Cerebellar nuclear complex (tissue), 1 donor: Measurements from ENCODE around the gene FABP2.
"Not testable (repeated sequence)": the region's sequence is repeated elsewhere in the genome, so short reads cannot be mapped to it uniquely, and the experiment has no call there.

Experiments
- DNase-seq, 2 experiments: peaks; one replicate each; lab custom pipeline; 2025; lab: John Stamatoyannopoulos, UW

Gene FABP2

DNA sequence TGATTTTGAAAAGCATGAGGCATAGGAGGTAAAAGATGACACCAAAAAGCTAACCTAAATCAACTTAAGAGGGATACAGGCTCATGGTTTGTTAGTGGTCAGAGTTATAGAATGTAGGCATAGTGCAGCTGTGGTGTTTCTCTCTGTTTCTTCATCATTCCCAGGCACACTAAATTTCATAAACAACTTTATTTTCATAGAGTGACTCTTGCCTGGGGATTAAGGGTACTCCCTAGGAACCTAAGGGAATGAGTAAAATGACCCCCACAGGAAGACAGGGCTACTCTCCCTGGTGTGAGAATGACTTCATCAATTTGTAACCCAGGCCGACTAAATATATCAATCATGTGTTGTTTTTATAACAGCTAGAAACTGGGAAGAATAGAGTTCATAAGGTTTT is 11.1 kb downstream of the FABP2 start:
- no peak for DNase-seq

DNA sequence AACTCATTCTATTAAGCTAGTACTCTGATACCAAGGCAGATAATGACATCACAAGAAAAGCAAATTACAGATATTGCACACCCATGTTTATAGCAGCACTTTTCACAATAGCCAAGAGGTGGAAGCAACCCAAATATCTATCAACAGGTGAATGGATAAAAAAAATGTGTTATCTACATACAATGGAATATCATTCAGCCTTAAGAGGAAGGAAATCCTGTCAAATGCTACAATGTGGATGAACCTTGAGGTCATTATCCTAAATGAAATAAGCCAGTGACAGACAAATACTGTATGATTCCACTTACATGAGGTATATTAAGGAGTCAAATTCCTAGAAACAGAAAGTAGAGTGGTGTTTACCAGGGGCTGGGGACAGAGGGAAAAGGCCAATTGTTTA is 14.3 kb downstream of the FABP2 start:
- no peak for DNase-seq

DNA sequence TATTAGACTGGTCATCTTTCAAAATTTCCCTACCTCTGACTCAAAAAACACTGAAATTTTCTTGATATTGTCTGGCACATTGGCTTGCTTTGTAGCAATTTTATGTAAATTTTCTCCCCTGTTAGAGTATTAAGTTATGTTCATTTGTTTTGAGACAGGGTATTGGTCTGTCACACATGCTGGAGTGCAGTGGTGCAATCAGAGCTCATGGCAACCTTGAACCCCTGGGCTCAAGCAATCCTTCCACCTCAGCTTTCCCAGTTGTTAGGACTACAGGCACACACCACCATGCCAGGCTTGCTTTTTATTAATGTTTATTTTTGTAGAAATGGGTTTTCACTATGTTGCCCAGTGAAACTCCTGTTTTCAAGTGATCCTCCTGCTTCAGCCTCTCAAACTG is 17.5 kb downstream of the FABP2 start:
- no peak for DNase-seq

DNA sequence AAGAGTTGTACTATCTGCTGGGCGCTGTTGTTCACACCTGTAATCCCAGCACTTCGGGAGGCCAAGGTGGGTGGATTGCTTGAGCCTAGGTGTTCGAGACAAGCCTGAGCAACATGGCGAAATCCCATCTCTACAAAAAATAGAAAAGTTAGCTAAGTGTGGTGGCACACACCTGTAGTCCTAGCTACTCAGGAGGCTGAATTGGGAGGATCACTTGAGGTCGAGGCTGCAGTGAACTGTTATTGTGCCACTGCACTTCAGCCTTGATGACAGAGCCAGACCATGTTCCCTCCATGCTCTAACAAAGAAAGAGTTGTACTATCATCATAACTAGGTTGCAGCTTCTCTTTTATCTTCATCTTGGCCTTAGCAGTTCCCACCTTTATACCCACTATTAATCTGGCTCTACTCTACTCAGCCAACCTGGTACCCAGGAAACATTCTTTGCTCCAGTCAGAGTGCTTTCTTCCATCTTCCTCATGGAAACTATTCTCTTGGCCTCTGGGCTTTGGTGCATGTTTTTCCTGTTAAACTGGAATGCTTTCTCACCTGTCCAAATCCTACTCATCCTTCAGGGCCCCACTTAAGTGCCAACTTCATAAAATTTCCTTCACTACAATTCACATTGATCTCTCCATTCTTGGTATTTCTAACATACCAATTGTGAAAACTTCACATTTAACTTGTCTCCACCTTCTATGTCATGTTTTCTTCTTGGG is 18.2 kb downstream of the FABP2 start:
- DNase-seq, result no peak

DNA sequence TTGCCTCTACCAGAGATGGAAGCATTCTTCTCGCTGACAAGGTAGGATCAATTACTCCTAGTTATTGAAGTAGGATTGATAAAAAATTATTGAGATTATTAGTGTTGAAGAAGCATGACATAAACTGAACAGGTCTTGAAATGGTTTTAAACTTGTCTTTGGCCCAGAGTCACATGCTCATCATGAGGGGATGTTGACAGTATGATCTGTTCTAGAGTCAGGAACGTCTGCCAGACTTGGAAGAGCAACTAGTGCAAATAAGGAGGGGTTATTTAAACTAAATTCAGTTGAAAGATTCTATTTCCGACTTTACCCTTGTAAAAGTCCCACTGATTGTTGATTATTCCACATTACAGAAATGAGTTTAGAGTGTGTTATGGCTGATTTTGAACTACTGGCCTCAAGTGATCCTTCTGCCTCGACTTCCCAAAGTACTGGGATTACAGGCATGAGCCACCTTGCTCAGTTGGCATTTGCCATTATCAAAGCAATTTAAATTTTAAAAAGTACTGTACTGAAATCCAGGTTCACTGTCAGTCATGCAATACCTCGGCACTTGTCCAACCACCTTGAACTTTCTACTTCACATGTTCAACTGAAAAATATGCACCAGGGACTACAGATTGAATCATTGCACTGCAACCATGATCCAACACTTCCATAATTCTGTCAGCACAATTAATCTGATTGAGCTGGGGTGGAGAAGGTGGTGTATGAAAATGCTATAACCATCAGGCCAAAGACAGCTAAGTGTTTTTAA is 19.7 kb downstream of the FABP2 start:
- no peak for DNase-seq

DNA sequence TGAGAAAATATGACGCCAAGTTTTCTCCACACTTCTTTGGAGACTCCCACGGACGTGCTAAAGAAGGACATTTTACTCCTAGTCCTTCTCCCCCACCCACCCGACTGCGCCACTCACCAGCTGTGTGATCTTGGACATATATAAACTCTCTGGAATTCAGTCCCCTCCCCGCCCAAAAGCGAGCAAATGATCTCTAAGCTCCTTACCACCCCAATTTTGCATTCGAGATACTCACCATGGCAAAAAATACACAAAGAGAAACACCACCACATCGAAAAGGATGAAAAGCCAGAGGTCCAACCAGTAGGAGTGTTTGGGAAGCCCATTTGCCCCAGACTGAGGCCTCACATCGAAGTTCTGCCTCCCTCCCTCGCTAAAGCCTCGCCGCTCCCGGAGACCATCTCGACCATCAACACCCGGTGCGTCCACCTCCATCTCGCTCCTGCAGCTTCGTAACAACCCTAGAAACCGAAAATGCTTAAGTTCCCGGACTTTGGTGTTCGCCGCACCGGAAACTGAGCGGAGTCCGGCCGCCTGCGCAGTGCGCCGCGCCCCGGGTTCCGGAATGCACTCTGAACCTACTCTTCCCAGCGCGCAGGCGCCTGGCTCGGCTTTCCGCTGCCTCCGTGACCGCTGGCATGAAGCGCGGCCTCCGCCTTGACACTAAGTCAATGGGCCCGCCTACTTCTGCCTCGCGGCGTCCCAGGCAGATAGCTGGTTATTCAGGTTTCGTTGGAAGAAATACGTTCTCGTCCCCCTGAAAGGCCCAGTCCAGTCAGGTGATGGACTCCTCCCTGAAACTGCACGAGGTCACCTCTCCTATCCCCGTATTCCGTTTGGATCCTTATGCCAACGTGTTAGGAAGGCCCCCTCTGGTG is 21.6 kb downstream of the FABP2 start:
- DNase-seq, result no peak

DNA sequence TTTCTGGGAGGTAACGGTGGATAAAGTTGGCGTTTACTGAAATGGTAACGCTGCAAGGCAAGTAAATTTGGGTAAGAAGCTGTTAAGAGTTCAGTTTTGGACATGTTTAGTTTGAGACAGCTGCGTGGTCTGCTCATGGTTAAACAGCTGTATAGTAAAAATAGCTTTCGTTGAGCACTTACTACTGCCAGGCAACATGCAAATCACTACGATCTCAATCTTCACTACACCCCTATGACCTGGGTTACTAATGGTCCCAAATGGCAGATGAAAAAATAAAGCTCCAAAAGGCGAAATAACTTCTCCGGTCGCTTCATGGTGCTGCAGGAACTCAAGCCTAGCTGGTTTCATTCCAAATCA is 22.2 kb downstream of the FABP2 start:
- DNase-seq, result no peak

DNA sequence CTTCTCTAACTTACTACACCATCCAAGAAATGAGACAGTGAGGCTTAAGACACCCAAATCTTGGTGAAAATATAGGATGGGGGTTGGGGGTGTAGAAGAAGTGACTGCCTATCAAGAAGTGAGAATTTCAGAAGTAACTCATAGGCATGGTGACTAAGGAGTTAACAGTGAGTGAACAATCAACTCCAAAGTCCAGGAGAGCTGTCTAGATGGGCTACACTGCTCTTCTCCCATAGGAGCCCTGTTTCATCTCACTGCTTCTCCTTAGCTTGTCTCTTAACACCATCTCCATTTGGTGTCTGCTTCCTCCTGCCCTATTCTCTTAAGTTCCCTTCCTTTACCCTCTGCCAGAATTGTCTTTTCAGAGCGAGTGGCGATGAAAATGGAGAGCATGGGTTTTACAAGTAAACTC is 22.7 kb downstream of the FABP2 start:
- DNase-seq, result no peak

DNA sequence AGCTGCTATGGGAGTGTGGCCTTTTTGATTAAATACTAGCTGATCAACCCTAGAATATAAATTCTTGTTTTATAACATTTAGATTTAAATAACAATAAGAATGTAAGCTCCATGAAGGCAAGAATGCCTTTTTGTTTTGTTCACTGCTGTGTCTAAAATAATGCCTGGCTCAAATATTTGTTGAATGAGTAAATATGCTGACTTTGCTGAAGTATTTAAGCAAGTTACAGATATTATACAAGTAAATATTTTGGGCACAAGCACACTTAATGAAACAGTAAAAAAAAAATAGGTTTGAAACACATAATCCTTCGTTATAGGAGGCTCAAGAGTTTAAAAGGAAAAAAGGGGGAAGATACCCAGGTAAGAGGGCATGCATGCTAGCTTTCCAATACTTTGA is 24.1 kb downstream of the FABP2 start:
- DNase-seq, result no peak

DNA sequence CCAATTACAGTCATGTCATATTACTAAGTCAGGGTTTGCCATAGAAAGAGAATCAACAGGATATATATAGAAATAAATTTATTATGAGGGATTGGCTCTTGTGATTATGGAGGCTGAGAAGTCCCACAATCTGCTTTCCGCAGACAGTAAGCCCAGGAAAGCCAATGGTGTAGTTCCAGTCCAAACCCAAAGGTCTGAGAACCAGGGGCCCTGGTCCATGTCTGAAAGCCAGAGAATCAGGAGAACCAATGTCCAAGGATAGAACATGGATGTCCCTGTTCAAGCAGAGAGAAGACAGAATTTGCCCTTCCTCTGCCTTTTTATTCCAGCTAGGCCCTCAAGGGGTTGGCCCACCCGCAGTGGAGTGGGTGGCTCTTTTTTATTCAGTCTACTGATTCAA is 25.6 kb downstream of the FABP2 start:
- no peak for DNase-seq

DNA sequence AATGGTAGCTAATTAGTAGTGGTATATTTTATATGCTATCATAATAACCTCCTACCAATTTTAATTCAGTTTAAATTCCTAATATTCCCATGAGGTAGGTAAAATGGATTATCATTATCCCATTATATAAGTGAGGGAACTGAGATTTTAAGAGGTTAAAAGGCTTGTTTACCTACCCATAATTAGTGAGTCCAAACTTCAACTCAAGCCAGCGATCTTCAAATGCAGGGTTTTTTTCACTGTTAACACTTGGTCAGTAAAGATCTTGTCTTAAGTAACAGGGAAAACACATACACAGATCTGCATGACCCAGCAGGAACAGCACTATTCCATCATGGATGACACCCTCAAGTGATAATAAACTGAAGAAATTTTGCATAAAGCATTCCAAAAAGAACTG is 31.3 kb downstream of the FABP2 start:
- no peak for DNase-seq

DNA sequence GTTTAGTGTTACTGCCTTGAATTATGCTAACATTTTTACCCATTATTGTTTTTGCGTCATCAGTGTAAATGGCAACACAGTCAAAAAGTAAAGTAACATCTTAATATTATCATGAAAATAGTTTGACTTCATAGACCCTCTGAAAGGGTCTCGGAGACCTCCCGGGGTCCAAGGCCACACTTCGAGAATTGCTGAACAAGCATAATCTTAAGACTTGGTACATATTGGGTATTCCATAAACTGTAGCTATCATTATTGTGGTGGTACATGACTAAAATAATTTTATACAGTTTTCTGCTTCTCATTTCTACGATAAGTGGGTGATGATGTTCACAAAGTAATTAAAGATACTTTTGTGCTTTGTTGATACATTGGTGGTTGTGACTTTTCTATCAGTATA is 32.6 kb downstream of the FABP2 start:
- no peak for DNase-seq

DNA sequence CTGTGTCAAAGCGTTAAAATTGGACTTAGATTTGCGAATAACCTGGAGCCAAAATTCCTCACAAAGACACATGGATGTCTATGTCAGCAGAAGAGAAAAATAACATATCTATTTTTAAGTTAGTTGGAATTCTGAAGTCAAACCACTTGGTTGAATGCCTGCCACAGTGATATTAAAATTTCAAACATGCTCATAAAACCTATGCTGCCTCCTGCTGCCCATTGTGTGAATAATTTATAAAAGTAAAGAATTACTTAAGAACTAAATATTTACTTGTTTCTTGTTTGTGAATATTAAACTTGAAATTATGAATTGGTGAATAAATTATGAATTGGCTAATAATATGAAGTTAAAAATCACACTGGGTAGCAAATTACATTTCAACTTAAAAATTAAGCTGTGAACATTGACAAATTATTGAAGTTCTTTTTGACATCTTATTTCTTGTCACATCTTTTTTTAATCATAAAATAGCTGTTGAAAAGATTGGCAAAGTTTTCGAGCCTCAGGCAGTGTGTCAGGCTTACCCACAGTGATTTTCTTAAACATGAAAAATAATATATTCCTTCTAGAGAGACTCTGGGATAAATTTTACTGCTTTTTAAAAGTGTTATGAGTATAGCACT is 35.4 kb downstream of the FABP2 start:
- no peak for DNase-seq

DNA sequence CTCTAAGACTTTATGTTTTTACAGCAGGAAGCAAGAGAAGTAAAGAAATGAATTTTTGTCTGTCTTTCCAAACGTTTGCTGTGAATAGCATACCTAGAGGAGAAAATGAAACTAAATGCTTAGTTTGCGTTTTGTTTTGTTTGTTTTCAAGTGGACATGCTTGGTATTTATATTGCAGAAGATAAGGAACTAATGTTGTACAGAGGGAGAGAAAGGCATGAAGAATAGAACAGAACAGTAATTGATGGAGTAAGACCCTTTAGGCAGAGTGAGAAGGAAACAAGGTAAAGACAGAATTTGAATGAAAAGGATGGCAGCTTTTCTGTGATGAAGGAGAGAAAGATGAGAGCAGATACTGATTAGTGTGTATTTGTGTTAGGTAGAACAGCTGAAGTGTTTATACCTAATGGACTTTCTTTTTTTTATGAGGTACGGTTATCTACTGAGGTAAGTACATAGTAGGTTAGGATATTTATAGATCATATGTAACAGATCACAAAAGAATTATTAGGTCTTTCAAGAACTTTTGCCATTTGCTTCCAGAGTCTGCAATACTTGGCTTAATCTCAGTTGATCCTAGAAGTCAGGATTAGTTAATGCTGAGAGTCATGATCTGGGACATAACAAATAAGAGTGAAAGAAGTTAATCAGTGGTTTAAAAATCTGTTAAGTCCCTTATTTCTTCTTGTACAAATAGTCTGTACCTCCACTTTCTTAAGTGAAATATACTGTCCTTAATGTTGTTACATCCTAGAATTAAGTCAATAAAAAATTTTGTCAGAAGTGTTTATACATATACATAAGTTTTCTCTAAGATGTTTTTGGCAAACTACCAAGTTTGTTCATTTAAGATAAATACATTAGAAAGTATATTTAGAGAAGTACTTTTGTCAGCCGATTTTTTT is 36.8 kb downstream of the FABP2 start:
- no peak for DNase-seq

DNA sequence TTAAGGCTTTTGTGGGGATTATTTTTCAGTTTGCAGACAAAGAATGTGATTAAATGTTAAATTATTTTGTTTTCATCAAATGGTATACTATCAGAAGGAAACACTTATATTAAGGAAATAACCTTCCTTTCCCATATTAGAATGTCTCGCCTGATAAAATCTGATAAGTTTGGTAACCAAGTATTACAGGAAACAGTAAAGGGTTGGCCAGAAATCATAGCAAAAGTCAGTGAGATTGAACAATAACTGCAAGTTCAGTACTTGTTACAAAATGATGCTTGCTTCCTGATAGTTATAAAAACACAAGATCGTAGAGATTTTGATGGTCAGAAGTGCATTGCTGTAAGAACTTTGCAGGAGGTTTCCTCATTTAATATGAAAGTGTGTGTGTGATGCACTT is 40.5 kb downstream of the FABP2 start:
- DNase-seq, result no peak

DNA sequence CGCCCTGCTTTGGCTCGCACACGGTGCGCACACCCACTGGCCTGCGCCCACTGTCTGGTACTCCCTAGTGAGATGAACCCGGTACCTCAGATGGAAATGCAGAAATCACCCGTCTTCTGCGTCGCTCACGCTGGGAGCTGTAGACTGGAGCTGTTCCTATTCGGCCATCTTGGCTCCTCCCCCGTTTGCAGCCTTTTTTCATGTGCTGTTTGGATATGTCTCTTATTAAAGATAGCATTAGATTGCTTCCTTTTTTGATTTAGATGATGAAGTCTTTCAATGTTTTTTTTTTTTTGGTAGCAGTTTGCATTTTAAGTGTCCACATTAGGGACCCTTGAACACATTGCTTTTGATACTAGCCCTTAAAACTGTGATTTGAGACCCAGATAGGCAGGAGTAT is 42.0 kb downstream of the FABP2 start:
- DNase-seq, result not testable (repeated sequence)

DNA sequence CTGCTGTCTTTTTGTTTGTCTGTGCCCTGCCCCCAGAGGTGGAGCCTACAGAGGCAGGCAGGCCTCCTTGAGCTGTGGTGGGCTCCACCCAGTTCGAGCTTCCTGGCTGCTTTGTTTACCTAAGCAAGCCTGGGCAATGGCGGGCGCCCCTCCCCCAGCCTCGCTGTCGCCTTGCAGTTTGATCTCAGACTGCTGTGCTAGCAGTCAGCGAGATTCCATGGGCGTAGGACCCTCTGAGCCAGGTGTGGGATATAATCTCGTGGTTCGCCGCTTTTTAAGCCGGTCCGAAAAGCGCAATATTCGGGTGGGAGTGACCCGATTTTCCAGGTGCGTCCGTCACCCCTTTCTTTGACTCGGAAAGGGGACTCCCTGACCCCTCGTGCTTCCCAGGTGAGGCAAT is 42.4 kb downstream of the FABP2 start:
- not testable (repeated sequence) for DNase-seq

DNA sequence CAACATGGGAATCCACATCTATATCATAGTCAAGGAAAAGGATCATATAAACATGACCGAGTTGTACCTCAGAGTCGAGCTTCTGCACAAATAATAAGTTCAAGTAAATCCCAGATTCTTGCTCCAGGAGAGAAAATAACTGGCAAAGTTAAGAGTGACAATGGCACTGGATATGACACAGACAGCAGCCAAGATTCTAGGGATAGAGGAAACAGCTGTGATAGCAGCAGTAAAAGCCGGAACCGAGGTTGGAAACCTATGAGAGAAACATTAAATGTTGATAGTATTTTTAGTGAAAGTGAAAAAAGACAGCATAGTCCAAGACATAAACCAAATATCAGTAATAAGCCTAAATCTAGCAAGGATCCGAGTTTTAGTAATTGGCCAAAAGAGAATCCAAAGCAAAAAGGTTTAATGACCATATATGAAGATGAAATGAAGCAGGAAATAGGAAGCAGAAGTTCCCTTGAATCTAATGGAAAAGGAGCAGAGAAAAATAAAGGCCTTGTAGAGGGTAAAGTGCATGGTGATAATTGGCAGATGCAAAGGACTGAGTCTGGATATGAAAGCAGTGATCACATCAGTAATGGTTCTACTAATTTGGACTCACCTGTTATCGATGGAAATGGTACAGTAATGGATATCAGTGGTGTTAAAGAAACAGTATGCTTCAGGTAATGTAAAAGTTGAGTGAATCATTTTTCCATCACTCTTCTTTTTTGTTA is 50.4 kb downstream of the FABP2 start:
- DNase-seq, result no peak

DNA sequence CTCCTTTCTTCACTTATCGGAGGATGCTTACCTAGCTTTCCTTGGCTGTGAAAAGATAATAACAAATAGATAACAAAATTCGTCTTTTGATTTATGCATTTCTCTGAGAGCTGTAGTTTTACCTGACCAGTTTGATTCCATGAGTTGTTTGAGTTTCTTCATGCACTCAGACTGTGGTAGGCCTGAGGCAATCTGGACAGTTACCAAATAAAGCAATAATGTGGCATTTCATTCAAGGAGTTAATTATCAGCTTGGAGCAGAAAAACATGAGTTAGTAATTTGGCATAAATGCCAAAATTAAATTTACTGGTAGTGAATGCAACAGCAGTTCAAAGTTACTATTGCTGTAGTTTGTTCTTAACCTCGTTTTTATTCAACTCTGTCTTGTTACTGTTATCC is 53.5 kb downstream of the FABP2 start:
- no peak for DNase-seq
